ENCODE results near the gene LURAP1L.
"Not testable (repeated sequence)": the region's sequence is repeated elsewhere in the genome, so short reads cannot be mapped to it uniquely, and the experiment has no call there.

Gene LURAP1L

DNA sequence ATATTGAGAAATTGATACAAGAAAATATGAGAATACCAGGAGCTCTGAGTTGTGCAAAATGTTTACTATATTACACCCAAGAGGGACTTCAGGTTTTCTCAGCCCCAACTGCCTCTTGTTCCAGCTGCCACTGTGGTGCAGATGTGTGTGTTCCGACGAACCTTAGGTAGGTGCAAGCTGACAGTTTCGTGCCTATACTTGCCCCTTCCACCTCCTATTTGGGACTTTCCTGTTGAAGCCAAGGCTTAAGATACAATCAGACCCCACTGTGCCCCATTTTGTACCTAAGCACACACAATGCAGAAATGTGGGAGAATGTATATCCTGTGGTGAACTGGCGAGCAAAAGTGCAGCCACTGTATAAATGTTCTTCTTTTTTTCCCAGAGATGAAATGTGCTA lies 80.2 kb downstream of the LURAP1L start:
- DNase-seq (ENCODE audit: extremely low read depth in 1 of 2, low read depth in 1 of 2), result no peak

DNA sequence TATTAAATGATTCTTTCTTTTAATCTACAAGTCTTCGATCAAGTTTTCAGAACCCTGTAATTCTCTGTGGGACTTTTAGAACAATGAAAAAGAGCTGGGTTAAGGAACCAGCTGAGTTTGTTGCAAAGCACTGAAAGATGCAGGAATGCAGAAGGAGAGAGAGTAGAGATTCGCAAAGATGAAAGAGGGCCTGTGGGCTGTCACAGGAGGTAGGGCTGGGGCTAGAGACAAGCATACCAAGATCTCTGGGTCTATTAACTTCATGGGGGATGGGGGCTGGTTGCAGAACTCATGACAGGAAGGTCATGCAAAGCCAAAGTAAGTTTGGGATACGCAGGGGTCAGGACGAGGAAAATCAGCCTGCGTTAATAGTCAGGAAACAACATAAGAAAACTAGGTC lies 81.8 kb downstream of the LURAP1L start:
- DNase-seq (ENCODE audit: extremely low read depth in 1 of 2, low read depth in 1 of 2), result no peak

DNA sequence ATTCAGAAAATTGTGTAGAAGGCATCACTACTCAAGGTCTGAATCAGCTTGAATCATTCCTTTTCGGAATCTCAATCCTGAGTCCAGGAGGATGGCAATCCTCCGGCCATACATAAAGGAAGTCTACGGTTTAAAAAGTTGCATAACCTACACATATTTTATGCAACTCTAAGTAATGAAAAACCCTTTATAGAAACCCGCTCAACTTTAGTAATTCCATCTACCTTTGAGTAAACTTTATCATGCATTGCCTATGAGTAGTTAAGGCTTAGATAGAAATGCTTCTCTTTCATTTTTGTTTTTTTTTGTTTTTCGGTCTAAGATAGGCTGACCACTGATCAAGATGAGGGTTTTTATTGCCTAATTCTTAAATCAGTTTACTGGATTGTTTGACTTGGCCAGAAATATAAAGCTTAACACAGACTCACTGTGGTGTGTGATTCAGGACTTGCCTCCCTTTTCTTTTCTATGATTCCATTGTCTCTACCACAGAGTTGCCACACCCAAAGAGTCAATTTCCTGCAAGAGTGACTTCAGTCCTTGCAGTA lies 85.0 kb downstream of the LURAP1L start:
- no peak for DNase-seq (ENCODE audit: extremely low read depth in 1 of 2, low read depth in 1 of 2)

DNA sequence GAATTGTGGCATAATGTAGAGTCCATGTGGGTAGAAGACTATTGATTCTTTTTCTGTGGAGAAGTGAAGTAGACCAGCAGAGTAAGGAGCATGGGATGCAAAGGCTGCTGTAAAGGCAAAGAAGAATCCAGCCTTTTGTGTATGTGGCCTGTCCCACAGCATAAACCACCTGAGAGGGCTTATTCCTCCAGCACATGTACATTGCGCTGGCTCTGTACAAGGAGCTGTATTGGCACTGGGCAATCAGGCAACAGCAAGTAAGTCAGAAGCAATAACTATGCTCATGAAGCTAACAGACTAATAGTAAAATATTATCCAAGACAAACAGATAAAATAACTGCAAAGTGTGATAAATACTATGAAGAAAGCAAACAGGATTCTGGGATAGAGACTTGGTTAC lies 86.2 kb downstream of the LURAP1L start:
- no peak for DNase-seq (ENCODE audit: extremely low read depth in 1 of 2, low read depth in 1 of 2)

DNA sequence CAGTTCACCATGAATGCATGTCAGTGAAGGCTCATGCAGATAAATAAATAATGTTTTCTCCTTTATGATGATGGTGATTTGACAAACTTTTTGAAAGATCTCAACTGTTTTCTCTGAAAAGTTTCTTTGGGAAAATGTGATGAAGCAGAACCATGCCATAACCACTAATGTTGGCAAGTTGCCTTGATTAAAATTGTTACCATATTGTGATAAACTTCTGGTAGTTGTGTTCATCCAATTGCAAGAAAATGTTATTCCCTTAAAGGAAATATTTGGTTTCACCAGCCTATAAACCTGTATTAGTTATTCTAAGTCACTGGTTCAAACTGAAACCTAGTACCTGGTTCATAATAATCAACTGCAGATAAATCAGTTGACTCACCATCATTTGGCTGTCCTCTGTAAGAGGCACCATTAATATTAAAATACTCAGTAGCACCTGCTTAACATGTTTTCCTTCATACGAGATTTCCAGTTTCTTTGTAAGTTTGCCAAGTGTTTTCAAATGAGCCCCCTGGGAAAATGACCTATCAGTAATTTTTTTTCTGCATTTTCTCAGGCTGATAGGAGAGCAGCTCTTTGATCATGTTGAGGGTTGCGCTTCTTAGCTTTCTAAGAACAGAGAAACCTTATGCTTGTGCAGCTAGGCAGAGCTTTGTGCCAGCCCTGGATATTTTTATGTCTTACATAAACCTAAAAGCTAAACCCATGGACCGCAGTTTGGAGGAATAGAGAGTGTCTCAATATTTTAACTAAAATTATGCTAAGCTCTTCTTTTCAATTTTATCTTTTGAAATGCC lies 88.0 kb downstream of the LURAP1L start:
- DNase-seq (ENCODE audit: extremely low read depth in 1 of 2, low read depth in 1 of 2), result no peak

DNA sequence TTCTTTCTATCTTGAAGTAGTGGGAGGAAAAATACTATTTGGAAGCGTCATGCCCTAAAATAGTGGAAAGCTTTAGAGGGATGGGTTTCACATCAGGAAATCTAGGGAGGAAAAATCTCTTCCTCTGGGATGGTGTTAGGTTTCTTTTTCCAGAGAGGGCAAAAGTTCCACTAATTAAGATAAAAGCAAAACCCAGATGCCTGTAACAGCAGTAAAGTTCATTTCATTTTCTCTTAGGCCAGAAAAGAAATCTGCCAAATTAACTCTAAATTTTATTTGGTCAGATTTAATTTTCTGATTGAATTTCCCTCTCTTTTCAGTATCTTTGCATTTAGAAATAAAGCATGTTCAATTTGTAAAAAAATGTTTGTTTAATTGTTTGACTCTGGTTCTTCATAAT lies 88.8 kb downstream of the LURAP1L start:
- no peak for DNase-seq (ENCODE audit: extremely low read depth in 1 of 2, low read depth in 1 of 2)

DNA sequence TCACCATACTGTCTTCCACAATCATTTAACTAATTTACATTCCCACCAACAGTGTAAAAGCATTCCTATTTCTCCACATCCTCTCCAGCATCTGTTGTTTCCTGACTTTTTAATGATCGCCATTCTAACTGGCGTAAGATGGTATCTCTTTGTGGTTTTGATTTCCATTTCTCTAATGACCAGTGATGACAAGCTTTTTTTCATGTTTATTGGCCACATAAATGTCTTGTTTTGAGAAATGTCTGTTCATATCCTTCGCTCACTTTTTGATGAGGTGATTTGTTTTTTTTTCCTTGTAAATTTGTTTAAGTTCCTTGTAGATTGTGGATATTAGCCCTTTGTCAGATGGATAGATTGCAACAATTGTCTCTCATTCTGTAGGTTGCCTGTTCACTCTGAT lies 90.6 kb downstream of the LURAP1L start:
- not testable (repeated sequence) for DNase-seq (ENCODE audit: extremely low read depth in 1 of 2, low read depth in 1 of 2)
